B cell (primary cell): ENCODE data around the gene TNN. TPM values are rescaled to one million over a fixed set of nuclear protein-coding genes. Genes with fewer than 3 reads are reported as not detected.

ENCODE experiments used
- ATAC-seq: fragments of 200-7000 bp; cut with Tn5 transposase; one replicate; pipeline ENCODE4 v1.10.0; 2021; ENCODE audit warnings: low read depth, mild to moderate bottlenecking, moderate number of reproducible peaks, moderate library complexity
- CTCF ChIA-PET: fragments of 350-600 bp; sonication (Branson Sonifier 250); formaldehyde crosslinking; loops from one replicate; lab custom pipeline; 2021; ENCODE audit warnings: antibody characterized with exemption, inconsistent platforms; lab: Charles Lee
- POLR2A ChIA-PET: fragments of 350-600 bp; sonication (Branson Sonifier 250); formaldehyde crosslinking; loops from one replicate; lab custom pipeline; 2021; ENCODE audit warnings: antibody characterized with exemption; lab: Charles Lee
- DNase-seq: peaks from one replicate; pipeline ENCODE4 v3.0.0; 2013
- H2AFZ ChIP-seq: 2 replicates; pipeline ENCODE4 v1.6.1; 2012; ENCODE audit warnings: mild to moderate bottlenecking, low read depth, low read length; ENCODE audit not compliant: insufficient read depth, poor library complexity, severe bottlenecking
- H3K27ac ChIP-seq, 2 donors: 1 replicate in 1 of 2; 2 replicates in 1 of 2; pipeline ENCODE4 v1.5.1; 2012 to 2013; ENCODE audit warnings: low read length in 2 of 2, mild to moderate bottlenecking in 2 of 2, moderate library complexity in 1 of 2
- H3K27me3 ChIP-seq, 4 experiments: fragments of 200-600 bp in 1 of 4; sonication (generic) in 1 of 4; replicated peaks in 1 of 4; 1 replicate in 2 of 4; 2 replicates in 2 of 4; pipeline versions ENCODE4 v1.6.1 to v1.7.0; 2013 to 2016; ENCODE audit warnings: low read length in 3 of 4, mild to moderate bottlenecking in 2 of 4, mixed read lengths in 1 of 4, moderate library complexity in 1 of 4; ENCODE audit not compliant: insufficient read depth in 4 of 4, control insufficient read depth in 3 of 4; ENCODE audit errors: control extremely low read depth in 1 of 4
- H3K36me3 ChIP-seq, 2 experiments: replicated peaks in 1 of 2; 1 replicate in 1 of 2; 2 replicates in 1 of 2; pipeline versions ENCODE4 v1.6.1 to v1.7.1; 2013; ENCODE audit warnings: low read length in 1 of 2; ENCODE audit not compliant: insufficient read depth in 2 of 2, control insufficient read depth in 1 of 2; ENCODE audit errors: control extremely low read depth in 1 of 2, extremely low read depth in 1 of 2
- H3K4me1 ChIP-seq, 2 donors: fragments of 200-600 bp in 1 of 2; sonication (generic) in 1 of 2; 1 replicate in 1 of 2; 2 replicates in 1 of 2; pipeline versions ENCODE4 v1.5.1 to v1.6.1; 2013 to 2017; ENCODE audit warnings: low read length in 2 of 2; ENCODE audit not compliant: control insufficient read depth in 2 of 2, insufficient read depth in 2 of 2
- H3K4me2 ChIP-seq: replicated peaks from 2 replicates; pipeline ENCODE3; 2012; ENCODE audit warnings: mild to moderate bottlenecking, low read depth, low read length; ENCODE audit not compliant: poor library complexity, severe bottlenecking
- H3K4me3 ChIP-seq, 5 experiments: fragments of 200-600 bp in 1 of 5; sonication (generic) in 1 of 5; 1 replicate in 3 of 5; 2 replicates in 2 of 5; pipeline versions ENCODE4 v1.5.1 to v1.7.0; 2011 to 2016; ENCODE audit warnings: low read length in 4 of 5, mild to moderate bottlenecking in 4 of 5, low read depth in 2 of 5, control low read depth in 1 of 5, moderate library complexity in 1 of 5; ENCODE audit not compliant: insufficient read depth in 1 of 5; ENCODE audit errors: control extremely low read depth in 1 of 5, extremely low read depth in 1 of 5
- H3K79me2 ChIP-seq: fragments of 200-600 bp; sonication (generic); one replicate; pipeline ENCODE4 v1.6.0; 2016; ENCODE audit warnings: low read length; ENCODE audit not compliant: control insufficient read depth, insufficient read depth
- H3K9ac ChIP-seq: fragments of 200-600 bp; sonication (generic); 2 replicates; pipeline ENCODE4 v1.6.1; 2017; ENCODE audit warnings: mild to moderate bottlenecking, low read length, moderate library complexity
- H3K9me3 ChIP-seq, 3 donors: one replicate each; pipeline versions ENCODE4 v1.6.1 to v1.7.1; 2013; ENCODE audit warnings: low read length in 2 of 3; ENCODE audit not compliant: control insufficient read depth in 2 of 3, insufficient read depth in 1 of 3; ENCODE audit errors: control extremely low read depth in 1 of 3
- H4K20me1 ChIP-seq: 2 replicates; pipeline ENCODE4 v1.6.0; 2012; ENCODE audit warnings: mild to moderate bottlenecking, low read length; ENCODE audit not compliant: insufficient read depth, control insufficient read depth, poor library complexity, severe bottlenecking
- H3K27ac Mint-ChIP-seq: one replicate; pipeline ENCODE4 v1.8.0; 2021; ENCODE audit warnings: mixed read lengths
- H3K27me3 Mint-ChIP-seq: one replicate; pipeline ENCODE4 v1.8.0; 2021; ENCODE audit warnings: mixed read lengths
- H3K4me1 Mint-ChIP-seq: one replicate; pipeline ENCODE4 v1.8.0; 2021; ENCODE audit warnings: mixed read lengths
- H3K4me3 Mint-ChIP-seq: one replicate; pipeline ENCODE4 v1.8.0; 2021; ENCODE audit warnings: mixed read lengths
- H3K9me3 Mint-ChIP-seq: one replicate; pipeline ENCODE4 v1.8.0; 2022; ENCODE audit warnings: mixed read lengths; ENCODE audit not compliant: insufficient read depth
- EZH2 ChIP-seq: IDR thresholded peaks from 2 replicates; pipeline ENCODE4 v1.6.1; 2012; ENCODE audit warnings: borderline replicate concordance, low read depth, mild to moderate bottlenecking, moderate library complexity, low read length; ENCODE audit not compliant: insufficient read depth, poor library complexity, severe bottlenecking
- WGBS: methylation state at CpG from one replicate; pipeline ENCODE4 v1.1.5; 2013; ENCODE audit warnings: missing lambda C conversion rate; ENCODE audit not compliant: insufficient coverage; 5-methylcytosine and 5-hydroxymethylcytosine counted together
- intact Hi-C: fragments of 100-400 bp; cut with micrococcal nuclease; formaldehyde crosslinking; loops from one replicate; pipeline ENCODE4 v1.10.0; 2022
- polyA plus RNA-seq: library from polyadenylated mRNA; depleted of rRNA; stranded (reverse); fragments of >200 nt; gene quantifications from 2 replicates; pipeline ENCODE4 v1.2.3, GENCODE V29; 2012
- total RNA-seq, 2 donors: library from RNA; stranded (reverse); fragments of 120-200 nt in 1 of 2; gene quantifications; 1 replicate in 1 of 2; 2 replicates in 1 of 2; pipeline versions ENCODE4 v1.2.3 to v1.2.4, GENCODE V29; 2013 to 2022
- TF ChIP-seq, protein P1 (sequence below): fragments of 200-600 bp; IDR thresholded peaks from one replicate; pipeline ENCODE4 v1.8.0; 2022; ENCODE audit warnings: antibody characterized with exemption, mild to moderate bottlenecking

TNN gene
- total and polyA plus RNA-seq, 2 donors (not counting 1 experiment from before 2014, with no cell fraction given), result not detected

DNA sequence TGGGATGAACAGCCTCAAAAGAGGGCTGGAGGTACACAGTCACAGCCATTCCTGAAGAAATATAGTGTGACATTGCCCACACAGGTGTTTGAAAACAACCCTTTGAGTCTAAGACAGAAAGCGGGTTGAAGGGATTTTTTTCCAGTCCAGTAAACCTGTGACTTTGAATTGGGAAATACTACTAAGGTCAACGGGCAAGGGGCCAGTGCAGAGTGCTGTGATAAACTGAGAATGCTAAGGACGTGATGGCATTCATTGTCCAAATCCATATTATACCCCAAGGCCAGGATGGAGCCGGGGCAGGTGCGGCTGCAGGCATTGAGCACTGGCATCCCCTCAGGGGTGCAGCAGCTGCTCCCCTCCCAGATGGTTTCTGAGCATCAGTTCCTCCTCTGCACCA, 88.3 kb downstream of the TNN start:
- peaks cover 12% of the 10 kb centered on the region for H3K27me3 Mint-ChIP-seq
- Histone ChIP-seq H3K4me2 (no peak overlapping the region), H3K9me3 (no peaks in the 10 kb centered on the region), H3K79me2 (no peaks in the 10 kb centered on the region), H3K4me1 (peaks cover 16 to 27% of the 10 kb centered on the region in 2 donors), H4K20me1 (peaks cover 23% of the 10 kb centered on the region), H3K27ac (peak overlapping the region in 1 of 2 donors; percentile 54), H3K36me3 (peaks cover 8 to 30% of the 10 kb centered on the region in 2 experiments), H3K9ac (no peak overlapping the region), H3K27me3 (peaks cover 0 to 10% (median 7%) of the 10 kb centered on the region in 4 experiments), H2AFZ (no peak overlapping the region), H3K4me3 (no peak overlapping the region)
- POLR2A ChIA-PET, result no interaction called here
- DNase-seq (no peak), ATAC-seq (no peak)
- intact Hi-C loops, result loop anchor here (1.0 to 2.0 kb wide), 4 partner anchors 35 to 917 kb away; no protein-coding TSS in a partner anchor
- no peak overlapping the region for H3K4me3 Mint-ChIP-seq
- 88% methylated on average over 3 of the region's 5 CpGs for WGBS
- TF ChIP-seq EZH2, result no peak
- TF ChIP-seq, protein P1, sequence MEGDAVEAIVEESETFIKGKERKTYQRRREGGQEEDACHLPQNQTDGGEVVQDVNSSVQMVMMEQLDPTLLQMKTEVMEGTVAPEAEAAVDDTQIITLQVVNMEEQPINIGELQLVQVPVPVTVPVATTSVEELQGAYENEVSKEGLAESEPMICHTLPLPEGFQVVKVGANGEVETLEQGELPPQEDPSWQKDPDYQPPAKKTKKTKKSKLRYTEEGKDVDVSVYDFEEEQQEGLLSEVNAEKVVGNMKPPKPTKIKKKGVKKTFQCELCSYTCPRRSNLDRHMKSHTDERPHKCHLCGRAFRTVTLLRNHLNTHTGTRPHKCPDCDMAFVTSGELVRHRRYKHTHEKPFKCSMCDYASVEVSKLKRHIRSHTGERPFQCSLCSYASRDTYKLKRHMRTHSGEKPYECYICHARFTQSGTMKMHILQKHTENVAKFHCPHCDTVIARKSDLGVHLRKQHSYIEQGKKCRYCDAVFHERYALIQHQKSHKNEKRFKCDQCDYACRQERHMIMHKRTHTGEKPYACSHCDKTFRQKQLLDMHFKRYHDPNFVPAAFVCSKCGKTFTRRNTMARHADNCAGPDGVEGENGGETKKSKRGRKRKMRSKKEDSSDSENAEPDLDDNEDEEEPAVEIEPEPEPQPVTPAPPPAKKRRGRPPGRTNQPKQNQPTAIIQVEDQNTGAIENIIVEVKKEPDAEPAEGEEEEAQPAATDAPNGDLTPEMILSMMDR, result no peak
- H3K9me3 Mint-ChIP-seq, result no peaks in the 10 kb centered on the region
- H3K4me1 Mint-ChIP-seq, result peaks cover 36% of the 10 kb centered on the region
- H3K27ac Mint-ChIP-seq, result peak overlapping the region; percentile 69
- CTCF ChIA-PET, result interaction anchor here (0.7 to 4.1 kb wide), 29 partner anchors 9 to 589 kb away, joined by 3 to 397 read pairs (median 10); partner anchors contain the start of gene KIAA0040

DNA sequence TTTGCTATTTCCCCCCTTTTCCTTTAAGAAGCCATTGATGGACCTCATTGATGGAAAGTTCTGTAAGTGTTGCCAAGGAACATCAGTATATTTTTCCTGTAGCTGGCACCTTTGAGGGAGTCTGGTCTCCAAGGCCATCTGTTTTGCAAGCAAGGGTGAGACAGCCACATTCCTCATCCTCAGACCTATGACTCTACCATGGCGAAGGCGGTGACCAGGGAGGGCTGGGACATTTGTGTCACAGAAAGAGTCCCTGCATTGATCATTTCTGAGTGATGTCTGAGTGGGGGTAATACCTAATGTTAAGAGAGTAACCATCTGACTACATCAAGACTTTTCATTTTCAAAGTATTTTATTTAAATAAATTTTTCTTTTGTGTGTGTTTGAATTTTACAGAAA, 89.6 kb downstream of the TNN start:
- peaks cover 13 to 43% of the 10 kb centered on the region in 2 experiments for H3K36me3 ChIP-seq

More for the DNA sequence above, 89.6 kb downstream of the TNN start:
- intact Hi-C loops, result no loop called here
- H4K20me1 ChIP-seq, result peaks cover 29% of the 10 kb centered on the region
- Mint-ChIP-seq H3K27me3 (peaks cover 4% of the 10 kb centered on the region), H3K4me1 (peaks cover 34% of the 10 kb centered on the region), H3K9me3 (no peaks in the 10 kb centered on the region), H3K27ac (peak overlapping the region; percentile 42), H3K4me3 (no peak overlapping the region)
- H3K9ac ChIP-seq, result no peak overlapping the region
- no peaks in the 10 kb centered on the region for H3K9me3 ChIP-seq
- peaks cover 0 to 2% (median 0%) of the 10 kb centered on the region in 4 experiments for H3K27me3 ChIP-seq
- ATAC-seq, result no peak
- no peak for DNase-seq
- TF ChIP-seq EZH2, result no peak
- TF ChIP-seq, protein P1, result no peak
- no CpG with 5 or more reads among the region's 2 CpGs for WGBS
- no peaks in the 10 kb centered on the region for H3K79me2 ChIP-seq
- peak overlapping the region in 1 of 2 donors; percentile 5 for H3K27ac ChIP-seq
- H3K4me3 ChIP-seq, result no peak overlapping the region
- peaks cover 16 to 23% of the 10 kb centered on the region in 2 donors for H3K4me1 ChIP-seq
- no peak overlapping the region for H3K4me2 ChIP-seq
- H2AFZ ChIP-seq, result no peak overlapping the region
- ChIA-PET POLR2A (no interaction called here), CTCF (interaction anchor here (1.2 to 4.1 kb wide), 6 partner anchors 32 to 183 kb away, joined by 4 to 397 read pairs (median 38); partner anchors contain the start of gene KIAA0040)
